CD14-positive monocyte (primary cell): ENCODE data around the gene OR51V1. TPM values are rescaled to one million over a fixed set of nuclear protein-coding genes. Genes with fewer than 3 reads are reported as not detected.

Experiments used
- DNase-seq, 3 donors: peaks; one replicate each; pipeline ENCODE4 v3.0.0-alpha.2; 2011 to 2022
- H2AFZ ChIP-seq: 2 replicates; pipeline ENCODE4 v1.6.0; 2012; ENCODE audit warnings: mild to moderate bottlenecking, low read depth, low read length, inconsistent platforms; ENCODE audit not compliant: insufficient read depth, poor library complexity, severe bottlenecking
- H3K27ac ChIP-seq, 2 donors: 1 replicate in 1 of 2; 2 replicates in 1 of 2; pipeline ENCODE4 v1.5.1; 2012 to 2013; ENCODE audit warnings: low read length in 2 of 2, control low read depth in 1 of 2, inconsistent platforms in 1 of 2, low read depth in 1 of 2, mild to moderate bottlenecking in 1 of 2
- H3K27me3 ChIP-seq, 2 donors: one replicate each; pipeline versions ENCODE4 v1.6.0 to v1.6.1; 2011 to 2013; ENCODE audit warnings: low read length in 2 of 2; ENCODE audit not compliant: control insufficient read depth in 2 of 2, insufficient read depth in 2 of 2
- H3K36me3 ChIP-seq, 2 donors: replicated peaks in 1 of 2; 1 replicate in 1 of 2; 2 replicates in 1 of 2; pipeline versions ENCODE4 v1.5.1 to v1.6.1; 2012 to 2013; ENCODE audit warnings: low read length in 2 of 2, control low read depth in 1 of 2, inconsistent platforms in 1 of 2, mild to moderate bottlenecking in 1 of 2; ENCODE audit not compliant: insufficient read depth in 2 of 2, control insufficient read depth in 1 of 2
- H3K4me1 ChIP-seq, 2 donors: 1 replicate in 1 of 2; 2 replicates in 1 of 2; pipeline versions ENCODE4 v1.5.1 to v1.6.1; 2012 to 2013; ENCODE audit warnings: low read length in 2 of 2, control low read depth in 1 of 2, inconsistent platforms in 1 of 2, mild to moderate bottlenecking in 1 of 2, moderate library complexity in 1 of 2; ENCODE audit not compliant: insufficient read depth in 2 of 2, control insufficient read depth in 1 of 2
- H3K4me2 ChIP-seq: replicated peaks from 2 replicates; pipeline ENCODE3; 2012; ENCODE audit warnings: low read length, moderate library complexity, mild to moderate bottlenecking; ENCODE audit not compliant: poor library complexity, severe bottlenecking; ENCODE audit errors: extremely low read depth
- H3K4me3 ChIP-seq, 3 experiments: fragments of 200-600 bp in 1 of 3; sonication (generic) in 1 of 3; replicated peaks in 1 of 3; 1 replicate in 2 of 3; 2 replicates in 1 of 3; pipeline ENCODE4 v1.5.1; 2011 to 2013; ENCODE audit warnings: low read length in 3 of 3, mild to moderate bottlenecking in 3 of 3, control low read depth in 2 of 3, low read depth in 2 of 3, inconsistent platforms in 1 of 3, moderate library complexity in 1 of 3
- H3K79me2 ChIP-seq: 2 replicates; pipeline ENCODE4 v1.6.0; 2012; ENCODE audit warnings: mild to moderate bottlenecking, control low read depth, inconsistent platforms, low read length, moderate library complexity; ENCODE audit not compliant: insufficient read depth
- H3K9ac ChIP-seq: 2 replicates; pipeline ENCODE4 v1.6.0; 2017; ENCODE audit warnings: low read length, mild to moderate bottlenecking; ENCODE audit not compliant: insufficient read depth, poor library complexity, severe bottlenecking
- H3K9me3 ChIP-seq, 2 donors: replicated peaks in 1 of 2; 1 replicate in 1 of 2; 2 replicates in 1 of 2; pipeline versions ENCODE4 v1.5.1 to v1.6.1; 2012 to 2013; ENCODE audit warnings: low read length in 2 of 2, control low read depth in 1 of 2; ENCODE audit not compliant: control insufficient read depth in 1 of 2, insufficient read depth in 1 of 2
- H4K20me1 ChIP-seq: 2 replicates; pipeline ENCODE4 v1.6.0; 2012; ENCODE audit warnings: mild to moderate bottlenecking, low read length, control low read depth, moderate library complexity; ENCODE audit not compliant: insufficient read depth
- H3K27ac Mint-ChIP-seq, 7 donors: one replicate each; pipeline ENCODE4 v1.8.0; 2020; ENCODE audit warnings: mild to moderate bottlenecking in 7 of 7, mixed read lengths in 7 of 7, moderate library complexity in 6 of 7, inconsistent platforms in 2 of 7
- H3K27me3 Mint-ChIP-seq, 3 donors: one replicate each; pipeline ENCODE4 v1.8.0; 2021 to 2022; ENCODE audit warnings: low read depth in 3 of 3, mild to moderate bottlenecking in 3 of 3, mixed read lengths in 3 of 3, moderate library complexity in 3 of 3, inconsistent platforms in 1 of 3
- H3K36me3 Mint-ChIP-seq, 2 donors: one replicate each; pipeline ENCODE4 v1.8.0; 2020; ENCODE audit warnings: mixed read lengths in 2 of 2, inconsistent platforms in 1 of 2, mild to moderate bottlenecking in 1 of 2
- H3K4me1 Mint-ChIP-seq: one replicate; pipeline ENCODE4 v1.8.0; 2020; ENCODE audit warnings: mild to moderate bottlenecking, mixed read lengths
- H3K4me3 Mint-ChIP-seq, 2 donors: one replicate each; pipeline ENCODE4 v1.8.0; 2020; ENCODE audit warnings: mild to moderate bottlenecking in 2 of 2, mixed read lengths in 2 of 2, moderate library complexity in 1 of 2
- H3K9me3 Mint-ChIP-seq, 7 donors: one replicate each; pipeline ENCODE4 v1.8.0; 2020 to 2022; ENCODE audit warnings: mixed read lengths in 7 of 7, mild to moderate bottlenecking in 6 of 7, moderate library complexity in 6 of 7, inconsistent platforms in 2 of 7
- CTCF ChIP-seq: fragments of 200-600 bp; IDR thresholded peaks from one replicate; pipeline ENCODE4 v1.8.0; 2022; ENCODE audit warnings: antibody characterized with exemption, mild to moderate bottlenecking
- WGBS: methylation state at CpG from one replicate; pipeline ENCODE4 v1.1.5; 2013; ENCODE audit warnings: missing lambda C conversion rate; ENCODE audit not compliant: insufficient coverage; 5-methylcytosine and 5-hydroxymethylcytosine counted together
- intact Hi-C, 2 donors: fragments of 100-400 bp; cut with micrococcal nuclease; formaldehyde crosslinking; loops; one replicate each; pipeline versions ENCODE4 v1.15.0 to v1.15.1; 2023
- polyA plus RNA-seq, 3 donors: library from polyadenylated mRNA; depleted of rRNA in 1 of 3; unstranded in 2 of 3; stranded (reverse) in 1 of 3; fragments of 300-500 nt in 2 of 3; fragments of >200 nt in 1 of 3; fragmentation: Illumina TruSeq in 2 of 3; gene quantifications; 1 replicate in 2 of 3; 2 replicates in 1 of 3; pipeline ENCODE4 v1.2.3, GENCODE V29; 2012 to 2021

The OR51V1 gene
- polyA plus RNA-seq, 3 donors, result not detected

GRCh38 chr11:5241458-5241857 is 41.0 kb upstream of the OR51V1 start:
- Mint-ChIP-seq H3K27ac (no peak overlapping the region), H3K27me3 (peaks cover 0 to 2% (median 0%) of the 10 kb centered on the region in 3 donors), H3K4me1 (no peaks in the 10 kb centered on the region), H3K36me3 (no peaks in the 10 kb centered on the region), H3K4me3 (no peak overlapping the region), H3K9me3 (peaks cover 0 to 2% (median 0%) of the 10 kb centered on the region in 7 donors)
- Histone ChIP-seq H3K9ac (no peak overlapping the region), H3K27me3 (no peaks in the 10 kb centered on the region), H3K9me3 (no peaks in the 10 kb centered on the region), H2AFZ (no peak overlapping the region), H4K20me1 (no peaks in the 10 kb centered on the region), H3K4me3 (no peak overlapping the region), H3K4me2 (no peak overlapping the region), H3K36me3 (no peaks in the 10 kb centered on the region), H3K27ac (no peak overlapping the region), H3K79me2 (no peaks in the 10 kb centered on the region), H3K4me1 (no peaks in the 10 kb centered on the region)
- 40% methylated on average over 1 of the region's 3 CpGs for WGBS
- no peak for DNase-seq
- TF ChIP-seq CTCF, result no peak
- intact Hi-C loops, result no loop called here

GRCh38 chr11:5240458-5240857 is 40.0 kb upstream of the OR51V1 start:
- intact Hi-C loops, result no loop called here
- Mint-ChIP-seq H3K27me3 (peaks cover 0 to 2% (median 0%) of the 10 kb centered on the region in 3 donors), H3K36me3 (no peaks in the 10 kb centered on the region), H3K9me3 (peaks cover 0 to 2% (median 0%) of the 10 kb centered on the region in 7 donors), H3K4me3 (no peak overlapping the region), H3K27ac (no peak overlapping the region), H3K4me1 (no peaks in the 10 kb centered on the region)
- Histone ChIP-seq H3K27me3 (no peaks in the 10 kb centered on the region), H3K4me2 (no peak overlapping the region), H3K9ac (no peak overlapping the region), H3K36me3 (no peaks in the 10 kb centered on the region), H3K4me1 (no peaks in the 10 kb centered on the region), H3K9me3 (no peaks in the 10 kb centered on the region), H3K79me2 (no peaks in the 10 kb centered on the region), H2AFZ (no peak overlapping the region), H4K20me1 (no peaks in the 10 kb centered on the region), H3K27ac (no peak overlapping the region), H3K4me3 (no peak overlapping the region)
- DNase-seq, result no peak
- no CpG with 5 or more reads among the region's 2 CpGs for WGBS
- no peak for TF ChIP-seq CTCF
